ENCODE measurements around the gene SPAG4. TPM values are rescaled to one million over a fixed set of nuclear protein-coding genes. Genes with fewer than 3 reads are reported as not detected.

SPAG4 gene
- total RNA-seq, 6 donors from 2014 or later: 2.7 to 48.2 (median 4.8) TPM

DNA sequence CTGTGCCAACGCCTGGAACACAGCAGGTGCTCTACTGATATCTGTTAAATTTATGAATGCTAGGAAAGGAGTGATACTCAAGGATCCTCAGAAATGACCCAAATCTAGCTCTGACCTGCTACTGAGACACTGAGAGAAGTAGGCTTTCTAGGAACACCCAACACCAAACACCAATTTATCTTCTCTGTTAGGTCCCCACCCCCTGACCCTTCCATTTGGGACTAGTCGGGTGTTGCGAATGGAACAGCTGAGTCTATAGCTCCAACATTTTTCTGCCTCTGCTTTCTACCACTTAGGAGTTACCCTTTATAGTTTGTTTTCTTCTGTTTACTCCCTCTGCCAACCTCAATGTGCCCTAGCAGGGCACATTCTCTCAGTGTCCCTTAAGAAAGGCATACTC lies 25.1 kb downstream of the SPAG4 start:
- 81 to 94% methylated on average over 3 of the region's 3 CpGs for WGBS, 2 donors
- Histone ChIP-seq H3K4me3 (no peak overlapping the region), H3K27ac (no peak overlapping the region), H3K9me3 (no peaks in the 10 kb centered on the region), H3K4me1 (peaks cover 0 to 5% (median 2%) of the 10 kb centered on the region in 4 donors), H3K27me3 (no peaks in the 10 kb centered on the region), H3K36me3 (no peaks in the 10 kb centered on the region)
- ATAC-seq (ENCODE audit: low FRiP score in 2 of 2) (no peak), DNase-seq (no peak)
- TF ChIP-seq POLR2AphosphoS5 (IDR thresholded peaks at IDR 0.05): no peak
- TF ChIP-seq POLR2A (IDR thresholded peaks at IDR 0.05): no peak
- no peak for TF ChIP-seq EP300 (IDR thresholded peaks at IDR 0.05)
- no peak for TF ChIP-seq CTCF (IDR thresholded peaks at IDR 0.05)

GRCh38 chr20:35641743-35642142 lies 26.1 kb downstream of the SPAG4 start:
- 70 to 81% methylated on average over 4 of the region's 4 CpGs for WGBS, 2 donors
- no peaks in the 10 kb centered on the region for H3K27me3 ChIP-seq
- ATAC-seq (ENCODE audit: low FRiP score in 2 of 2) (no peak), DNase-seq (no peak)
- TF ChIP-seq POLR2A (IDR thresholded peaks at IDR 0.05) (no peak), EP300 (IDR thresholded peaks at IDR 0.05) (no peak), CTCF (IDR thresholded peaks at IDR 0.05) (no peak), POLR2AphosphoS5 (IDR thresholded peaks at IDR 0.05) (no peak)
- H3K4me1 ChIP-seq: no peaks in the 10 kb centered on the region
- no peak overlapping the region for H3K4me3 ChIP-seq
- no peaks in the 10 kb centered on the region for H3K9me3 ChIP-seq
- no peak overlapping the region for H3K27ac ChIP-seq
- H3K36me3 ChIP-seq: no peaks in the 10 kb centered on the region

- Histone ChIP-seq H3K9me3 (no peaks in the 10 kb centered on the region), H3K36me3 (no peaks in the 10 kb centered on the region), H3K27me3 (no peaks in the 10 kb centered on the region), H3K4me1 (no peaks in the 10 kb centered on the region), H3K4me3 (no peak overlapping the region), H3K27ac (no peak overlapping the region)
- no peak for DNase-seq
- 93 to 94% methylated on average over 7 of the region's 7 CpGs for WGBS, 2 donors
- no peak for ATAC-seq (ENCODE audit: low FRiP score in 2 of 2)
- TF ChIP-seq CTCF (IDR thresholded peaks at IDR 0.05) (no peak), POLR2AphosphoS5 (IDR thresholded peaks at IDR 0.05) (no peak)
Measured at GRCh38 chr20:35643045-35643444, 27.4 kb downstream of the SPAG4 start.

GRCh38 chr20:35644806-35645205 lies 29.2 kb downstream of the SPAG4 start:
- Histone ChIP-seq H3K9me3 (no peaks in the 10 kb centered on the region), H3K4me1 (peaks cover 0 to 12% (median 6%) of the 10 kb centered on the region in 4 donors), H3K27ac (no peak overlapping the region), H3K36me3 (no peaks in the 10 kb centered on the region), H3K4me3 (no peak overlapping the region), H3K27me3 (no peaks in the 10 kb centered on the region)
- ATAC-seq (ENCODE audit: low FRiP score in 2 of 2) (no peak), DNase-seq (no peak)
- TF ChIP-seq POLR2AphosphoS5 (IDR thresholded peaks at IDR 0.05) (no peak), CTCF (IDR thresholded peaks at IDR 0.05) (no peak), EP300 (IDR thresholded peaks at IDR 0.05) (no peak), POLR2A (IDR thresholded peaks at IDR 0.05) (no peak)
- 81 to 90% methylated on average over 2 of the region's 2 CpGs for WGBS, 2 donors

DNA sequence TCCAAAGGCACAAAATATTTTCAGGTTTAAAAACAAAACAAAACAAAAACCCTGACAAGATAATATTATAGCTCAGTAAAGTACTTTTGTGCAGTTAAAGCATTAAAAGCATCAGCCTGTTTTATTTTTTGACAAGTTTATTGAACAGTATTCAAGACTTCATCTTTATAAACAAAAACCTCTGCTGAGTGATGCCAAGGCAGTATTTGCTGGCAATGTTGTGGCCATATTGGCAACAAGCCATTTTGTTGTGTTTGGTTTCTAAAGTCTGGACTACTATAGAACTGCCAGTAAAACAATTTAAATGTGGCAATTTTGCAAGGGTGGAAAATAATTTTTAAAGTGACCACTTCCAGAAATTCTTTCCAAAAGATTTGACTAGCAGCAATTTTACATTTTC lies 33.2 kb downstream of the SPAG4 start:
- H3K4me3 ChIP-seq: no peak overlapping the region
- H3K36me3 ChIP-seq: peaks cover 3 to 18% (median 11%) of the 10 kb centered on the region in 4 donors
- H3K9me3 ChIP-seq: no peaks in the 10 kb centered on the region
- peaks cover 0 to 21% (median 15%) of the 10 kb centered on the region in 4 donors for H3K4me1 ChIP-seq
- H3K27ac ChIP-seq: no peak overlapping the region
- H3K27me3 ChIP-seq: no peaks in the 10 kb centered on the region
- ATAC-seq (ENCODE audit: low FRiP score in 2 of 2): no peak
- TF ChIP-seq POLR2AphosphoS5 (IDR thresholded peaks at IDR 0.05): no peak
- TF ChIP-seq EP300 (IDR thresholded peaks at IDR 0.05): no peak
- TF ChIP-seq CTCF (IDR thresholded peaks at IDR 0.05): no peak
- no peak for TF ChIP-seq POLR2A (IDR thresholded peaks at IDR 0.05)
- no peak for DNase-seq
